GM21447 (cell line): ENCODE measurements around the gene RRP15.

Source experiments
- ATAC-seq: cut with Tn5 transposase; IDR thresholded peaks from one replicate; pipeline ENCODE4 v1.9.1; 2021; ENCODE audit not compliant: unreplicated experiment

Gene RRP15

GRCh38 chr1:218383681-218384080, 98.6 kb downstream of the RRP15 start:
- no peak for ATAC-seq

DNA sequence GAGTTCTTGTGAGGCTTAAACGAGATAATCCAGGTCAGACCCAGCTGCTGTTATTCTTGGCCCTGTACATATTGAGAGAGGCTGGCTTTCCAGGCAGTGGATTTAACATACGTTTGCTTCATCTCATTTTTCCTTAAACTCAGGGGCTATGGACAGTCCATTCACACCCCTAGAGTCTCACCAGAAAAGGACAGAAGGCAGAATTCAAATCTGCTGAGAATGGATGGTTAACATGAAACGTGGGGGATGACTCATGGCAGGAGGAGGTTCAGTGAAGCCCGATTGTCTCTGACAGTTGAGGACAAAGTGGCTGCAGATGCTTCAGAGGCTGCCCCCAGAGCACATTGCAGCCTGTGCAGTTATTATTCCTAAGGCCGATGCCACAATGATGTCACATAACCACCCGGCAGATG, 99.5 kb downstream of the RRP15 start:
- ATAC-seq = no peak
